Measurements from ENCODE around the gene CACNA1C. TPM values are rescaled to one million over a fixed set of nuclear protein-coding genes. Genes with fewer than 3 reads are reported as not detected.

CACNA1C gene
- total and polyA plus RNA-seq, 10 of the 15 experiments (the other 5 are each of a cell fraction or from before 2014, with no cell fraction given) = under 0.01 to 0.15 (median 0.09) TPM; not detected in 5

- Histone ChIP-seq H3K4me3 (no peak overlapping the region), H3K27me3 (replicated peaks in 1 of 2; ENCODE audit: control insufficient read depth in 2 of 2, insufficient read depth in 2 of 2, low read length in 1 of 2) (peaks cover 0 to 4% of the 10 kb centered on the region in 2 experiments; a peak in 2 of 4 replicates), H4K20me1 (ENCODE audit: control insufficient read depth, insufficient read depth) (no peaks in the 10 kb centered on the region), H3K9me3 (replicated peaks; ENCODE audit: control insufficient read depth, insufficient read depth, low read length) (no peaks in the 10 kb centered on the region), H2AFZ (ENCODE audit: control insufficient read depth, low read depth, low read length) (no peak overlapping the region), H3K36me3 (ENCODE audit: control insufficient read depth in 2 of 2, insufficient read depth in 2 of 2, low read length in 1 of 2) (no peaks in the 10 kb centered on the region), H3K79me2 (ENCODE audit: control insufficient read depth, insufficient read depth, low read length) (no peaks in the 10 kb centered on the region), H3K27ac (ENCODE audit: control insufficient read depth, insufficient read depth) (no peak overlapping the region), H3K4me2 (ENCODE audit: control insufficient read depth, insufficient read depth) (no peak overlapping the region), H3K4me1 (ENCODE audit: control insufficient read depth, insufficient read depth, low read length) (no peaks in the 10 kb centered on the region), H3K9ac (ENCODE audit: control insufficient read depth, insufficient read depth, low read length) (no peak overlapping the region)
- ChIA-PET CTCF (no interaction called here), SMC1A (ENCODE audit: uncharacterized antibody, unreplicated experiment) (no interaction called here), RAD21 (ENCODE audit: unreplicated experiment) (no interaction called here), POLR2A (no interaction called here)
- 58% methylated on average over 18 of the region's 18 CpGs for WGBS (ENCODE audit: insufficient coverage, insufficient replicate concordance, low lambda C conversion rate, missing lambda C conversion rate)
- TF ChIP-seq MTA2 (IDR thresholded peaks at IDR 0.05; ENCODE audit: low read depth) = no peak
- TF ChIP-seq RELB (IDR thresholded peaks at IDR 0.05; ENCODE audit: low read depth) = no peak
- TF ChIP-seq STAT1 (conservative IDR thresholded peaks at IDR 0.05) = no peak
- no peak for TF ChIP-seq ASH2L (IDR thresholded peaks at IDR 0.05; ENCODE audit: borderline replicate concordance, low read depth)
- no peak for TF ChIP-seq FOS (IDR thresholded peaks at IDR 0.05; ENCODE audit: borderline replicate concordance, extremely low read depth, insufficient read length)
- no peak for TF ChIP-seq TAF1 (IDR thresholded peaks at IDR 0.05; ENCODE audit: borderline replicate concordance, low read depth, low read length)
- TF ChIP-seq E4F1 (IDR thresholded peaks at IDR 0.05; ENCODE audit: borderline replicate concordance, partially characterized antibody) = no peak
- no peak for TF ChIP-seq PAX8 (IDR thresholded peaks at IDR 0.05)
- TF ChIP-seq YBX1 (IDR thresholded peaks at IDR 0.05) = no peak
- TF ChIP-seq BHLHE40 (IDR thresholded peaks at IDR 0.05; ENCODE audit: borderline replicate concordance in 1 of 2, low read depth in 2 of 2, low read length in 1 of 2) = no peak
- no peak for TF ChIP-seq CHD4 (IDR thresholded peaks at IDR 0.05)
- TF ChIP-seq RAD51 (IDR thresholded peaks at IDR 0.05) = no peak
- TF ChIP-seq SMAD1 (IDR thresholded peaks at IDR 0.05; ENCODE audit: low read depth, partially characterized antibody) = no peak
- no peak for TF ChIP-seq KAT2A (conservative IDR thresholded peaks at IDR 0.05; ENCODE audit: control insufficient read depth, low read depth, low read length)
- TF ChIP-seq ZNF384 (IDR thresholded peaks at IDR 0.05; ENCODE audit: borderline replicate concordance, low read depth, low read length) = no peak
- TF ChIP-seq ZZZ3 (IDR thresholded peaks at IDR 0.05; ENCODE audit: control insufficient read depth, insufficient read length, low read depth) = no peak
- TF ChIP-seq MYC (IDR thresholded peaks at IDR 0.05; ENCODE audit: insufficient read depth, insufficient read length, insufficient replicate concordance, low read length, severe bottlenecking) = no peak
- TF ChIP-seq DPF2 (IDR thresholded peaks at IDR 0.05) = no peak
- BruUV-seq (replicated peaks) = no TSS peak
- FAIRE-seq (no peak), ATAC-seq (no peak), DNase-seq (ENCODE audit: low read depth, low spot score) (no peak)
- intact Hi-C loops (cut with micrococcal nuclease; ENCODE audit: unreplicated experiment) = no loop called here
- in situ Hi-C loops (cut with MboI) = no loop called here
Observed at GRCh38 chr12:2198005-2198501, 145.3 kb downstream of the CACNA1C start.

Data from GM12878 (cell line).